MCF 10A (cell line): ENCODE measurements around the gene PIEZO2. TPM values are rescaled to one million over a fixed set of nuclear protein-coding genes. Genes with fewer than 3 reads are reported as not detected.

Experiments
- BruUV-seq: library from RNA; stranded (reverse); fragments of 400-500 nt; replicated peaks from 2 replicates; lab custom pipeline; 2021; lab: Mats Ljungman, UMichigan
- CTCF ChIA-PET: fragments of 300-600 bp; sonication (Branson Sonifier 250); formaldehyde crosslinking; extraction: SDS; loops from one replicate; lab custom pipeline; 2021; ENCODE audit warnings: antibody characterized with exemption, inconsistent platforms; lab: Yijun Ruan, JAX
- POLR2A ChIA-PET: fragments of 300-600, 350-650 bp; sonication (Branson Sonifier 250); formaldehyde crosslinking; extraction: SDS; loops from one replicate; lab custom pipeline; 2020; ENCODE audit warnings: antibody characterized with exemption, inconsistent platforms; lab: Yijun Ruan, JAX
- DNase-seq: peaks from one replicate; pipeline ENCODE4 v3.0.0-alpha.2; 2018; ENCODE audit not compliant: unreplicated experiment
- H3K27ac Mint-ChIP-seq: one replicate; pipeline ENCODE4 v1.8.0; 2022; ENCODE audit warnings: mild to moderate bottlenecking, low read depth, mixed read lengths; ENCODE audit not compliant: unreplicated experiment
- H3K27me3 Mint-ChIP-seq: one replicate; pipeline ENCODE4 v1.8.0; 2022; ENCODE audit warnings: mixed read lengths; ENCODE audit not compliant: insufficient read depth, unreplicated experiment
- H3K36me3 Mint-ChIP-seq: one replicate; pipeline ENCODE4 v1.8.0; 2022; ENCODE audit warnings: mild to moderate bottlenecking, moderate library complexity, mixed read lengths; ENCODE audit not compliant: insufficient read depth, unreplicated experiment
- H3K4me1 Mint-ChIP-seq: one replicate; pipeline ENCODE4 v1.8.0; 2022; ENCODE audit warnings: mixed read lengths; ENCODE audit not compliant: insufficient read depth, unreplicated experiment
- H3K4me3 Mint-ChIP-seq: one replicate; pipeline ENCODE4 v1.8.0; 2022; ENCODE audit warnings: mild to moderate bottlenecking, moderate library complexity, mixed read lengths; ENCODE audit not compliant: unreplicated experiment
- H3K9me3 Mint-ChIP-seq: one replicate; pipeline ENCODE4 v1.8.0; 2022; ENCODE audit warnings: mixed read lengths; ENCODE audit not compliant: unreplicated experiment
- CTCF ChIP-seq: fragments of 200-600 bp; IDR thresholded peaks from one replicate; pipeline ENCODE4 v1.8.0; 2022; ENCODE audit warnings: antibody characterized with exemption, mild to moderate bottlenecking; ENCODE audit not compliant: unreplicated experiment
- intact Hi-C: fragments of 100-400 bp; cut with micrococcal nuclease; formaldehyde crosslinking; loops from 2 replicates; pipeline ENCODE4 v1.14.1; 2022
- total RNA-seq: library from RNA; stranded (reverse); gene quantifications from 2 replicates; pipeline ENCODE4 v1.2.3, GENCODE V29; 2022

Gene PIEZO2
- total RNA-seq, 1 experiment from 2014 or later, result 0.49 TPM

GRCh38 chr18:10805587-10806118 is 343.7 kb downstream of the PIEZO2 start:
- no peaks in the 10 kb centered on the region for H3K36me3 Mint-ChIP-seq
- H3K4me1 Mint-ChIP-seq, result no peaks in the 10 kb centered on the region
- no peak overlapping the region for H3K4me3 Mint-ChIP-seq
- H3K9me3 Mint-ChIP-seq, result no peaks in the 10 kb centered on the region
- TF ChIP-seq CTCF, result no peak
- DNase-seq, result no peak
- intact Hi-C loops, result no loop called here
- H3K27me3 Mint-ChIP-seq, result no peaks in the 10 kb centered on the region
- no peak overlapping the region for H3K27ac Mint-ChIP-seq
- POLR2A ChIA-PET, result no interaction called here
- CTCF ChIA-PET, result interaction anchor here (0.6 kb wide), 1 partner anchor 750 kb away, joined by 3 read pairs; no protein-coding TSS in a partner anchor
- no TSS peak for BruUV-seq

GRCh38 chr18:10804126-10804525 is 345.2 kb downstream of the PIEZO2 start:
- Mint-ChIP-seq H3K27me3 (no peaks in the 10 kb centered on the region), H3K36me3 (no peaks in the 10 kb centered on the region), H3K27ac (no peak overlapping the region), H3K9me3 (no peaks in the 10 kb centered on the region), H3K4me3 (no peak overlapping the region), H3K4me1 (peaks cover 1% of the 10 kb centered on the region)
- BruUV-seq, result no TSS peak
- TF ChIP-seq CTCF, result no peak
- ChIA-PET CTCF (no interaction called here), POLR2A (no interaction called here)
- no peak for DNase-seq
- intact Hi-C loops, result no loop called here

GRCh38 chr18:10798727-10799550 is 350.4 kb downstream of the PIEZO2 start:
- CTCF ChIA-PET, result interaction anchor here (0.7 to 1.1 kb wide), 3 partner anchors 10 to 1143 kb away, joined by 3 read pairs; no protein-coding TSS in a partner anchor
- POLR2A ChIA-PET, result interaction anchor here (1.1 kb wide), 1 partner anchor 23 kb away, joined by 3 read pairs; no protein-coding TSS in a partner anchor
- intact Hi-C loops, result no loop called here
- no peak for DNase-seq
- Mint-ChIP-seq H3K4me1 (peaks cover 8% of the 10 kb centered on the region), H3K4me3 (no peak overlapping the region), H3K9me3 (no peaks in the 10 kb centered on the region), H3K36me3 (no peaks in the 10 kb centered on the region), H3K27me3 (no peaks in the 10 kb centered on the region), H3K27ac (no peak overlapping the region)
- no TSS peak for BruUV-seq
- TF ChIP-seq CTCF, result no peak

GRCh38 chr18:10797896-10798295 is 351.5 kb downstream of the PIEZO2 start:
- Mint-ChIP-seq H3K4me1 (peaks cover 8% of the 10 kb centered on the region), H3K27ac (no peak overlapping the region), H3K4me3 (no peak overlapping the region), H3K27me3 (no peaks in the 10 kb centered on the region), H3K36me3 (no peaks in the 10 kb centered on the region), H3K9me3 (no peaks in the 10 kb centered on the region)
- BruUV-seq, result no TSS peak
- intact Hi-C loops, result no loop called here
- ChIA-PET CTCF (interaction anchor here (1.1 kb wide), 2 partner anchors 9 to 671 kb away, joined by 3 read pairs; no protein-coding TSS in a partner anchor), POLR2A (no interaction called here)
- no peak for TF ChIP-seq CTCF
- DNase-seq, result no peak
